WTC11 (cell line): ENCODE measurements around the gene RARB.

ENCODE experiments used
- AFF4 ChIP-seq: sonication (generic); formaldehyde crosslinking; IDR thresholded peaks from 2 replicates; pipeline ENCODE4 v1.8.1; 2023; ENCODE audit warnings: mild to moderate bottlenecking, missing genetic modification reagents, borderline replicate concordance
- CBFB ChIP-seq: sonication (generic); formaldehyde crosslinking; IDR thresholded peaks from 2 replicates; pipeline ENCODE4 v1.8.1; 2022; ENCODE audit warnings: mild to moderate bottlenecking, low read depth, missing genetic modification reagents
- CREB1 ChIP-seq: sonication (generic); formaldehyde crosslinking; IDR thresholded peaks from 2 replicates; pipeline ENCODE4 v1.8.0; 2023; ENCODE audit warnings: mild to moderate bottlenecking, missing genetic modification reagents
- ERG ChIP-seq: fragments of 250-450 bp; sonication (Bioruptor Pico); IDR thresholded peaks from 2 replicates; pipeline ENCODE4 v1.8.0; 2021; ENCODE audit warnings: mild to moderate bottlenecking
- NR2C2 ChIP-seq: sonication (generic); formaldehyde crosslinking; IDR thresholded peaks from 2 replicates; pipeline ENCODE4 v1.8.0; 2022; ENCODE audit warnings: mild to moderate bottlenecking, missing genetic modification reagents
- TCF7 ChIP-seq: sonication (generic); formaldehyde crosslinking; IDR thresholded peaks from 2 replicates; pipeline ENCODE4 v1.8.0; 2022; ENCODE audit warnings: mild to moderate bottlenecking, low read depth, missing genetic modification reagents, moderate library complexity
- USF2 ChIP-seq: sonication (generic); formaldehyde crosslinking; IDR thresholded peaks from 2 replicates; pipeline ENCODE4 v1.8.1; 2023; ENCODE audit warnings: mild to moderate bottlenecking, missing genetic modification reagents, moderate library complexity
- TF ChIP-seq, protein P1 (sequence below): sonication (generic); formaldehyde crosslinking; IDR thresholded peaks from 2 replicates; pipeline ENCODE4 v1.8.0; 2022; ENCODE audit warnings: mild to moderate bottlenecking, missing genetic modification reagents
- TF ChIP-seq, protein P2 (sequence below): sonication (generic); formaldehyde crosslinking; conservative IDR thresholded peaks from 2 replicates; pipeline ENCODE4 v1.8.1; 2022; ENCODE audit warnings: mild to moderate bottlenecking, missing genetic modification reagents

- TF ChIP-seq CBFB (CRISPR knock-in tag) (no peak), TCF7 (CRISPR knock-in tag) (no peak), NR2C2 (no peak), CREB1 (CRISPR knock-in tag) (no peak), USF2 (no peak), AFF4 (CRISPR knock-in tag) (no peak), ERG (CRISPR knock-in tag) (no peak)
- TF ChIP-seq, protein P1, sequence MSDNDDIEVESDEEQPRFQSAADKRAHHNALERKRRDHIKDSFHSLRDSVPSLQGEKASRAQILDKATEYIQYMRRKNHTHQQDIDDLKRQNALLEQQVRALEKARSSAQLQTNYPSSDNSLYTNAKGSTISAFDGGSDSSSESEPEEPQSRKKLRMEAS (CRISPR knock-in tag): no peak
- TF ChIP-seq, protein P2, sequence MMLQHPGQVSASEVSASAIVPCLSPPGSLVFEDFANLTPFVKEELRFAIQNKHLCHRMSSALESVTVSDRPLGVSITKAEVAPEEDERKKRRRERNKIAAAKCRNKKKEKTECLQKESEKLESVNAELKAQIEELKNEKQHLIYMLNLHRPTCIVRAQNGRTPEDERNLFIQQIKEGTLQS (CRISPR knock-in tag): no peak
These were observed 128.4 kb downstream of the RARB start for GRCh38 chr3:25556447-25556846.
